CD4-positive, alpha-beta T cell (primary cell): ENCODE results near the gene PTPRM. TPM values are rescaled to one million over a fixed set of nuclear protein-coding genes. Genes with fewer than 3 reads are reported as not detected.

Experiments
- ATAC-seq: fragments of 200-7000 bp; cut with Tn5 transposase; one replicate; pipeline ENCODE4 v1.10.0; 2022; ENCODE audit warnings: mild to moderate bottlenecking; ENCODE audit not compliant: poor library complexity
- CTCF ChIA-PET: fragments of 350-600 bp; sonication (Branson Sonifier 250); formaldehyde crosslinking; loops from one replicate; lab custom pipeline; 2021; ENCODE audit warnings: antibody characterized with exemption, inconsistent platforms; lab: Charles Lee
- POLR2A ChIA-PET: fragments of 350-600 bp; sonication (Branson Sonifier 250); formaldehyde crosslinking; loops from one replicate; lab custom pipeline; 2021; ENCODE audit warnings: antibody characterized with exemption, inconsistent platforms; lab: Charles Lee
- DNase-seq, 14 experiments: peaks; one replicate each; pipeline ENCODE4 v3.0.0-alpha.2; 2013 to 2020; ENCODE audit warnings: mixed read lengths in 2 of 14
- H3K27ac ChIP-seq, 2 donors: one replicate each; pipeline versions ENCODE4 v1.5.1 to v1.7.0; 2013; ENCODE audit warnings: low read length in 2 of 2, low read depth in 1 of 2, mild to moderate bottlenecking in 1 of 2
- H3K27me3 ChIP-seq, 2 experiments: 1 replicate in 1 of 2; 2 replicates in 1 of 2; pipeline versions ENCODE4 v1.6.1 to v1.7.0; 2013; ENCODE audit warnings: low read length in 2 of 2, control low read depth in 1 of 2, mild to moderate bottlenecking in 1 of 2, moderate library complexity in 1 of 2; ENCODE audit not compliant: insufficient read depth in 2 of 2, control insufficient read depth in 1 of 2
- H3K36me3 ChIP-seq: one replicate; pipeline ENCODE4 v1.6.1; 2013; ENCODE audit warnings: low read length, control low read depth; ENCODE audit not compliant: insufficient read depth
- H3K4me1 ChIP-seq: one replicate; pipeline ENCODE4 v1.6.1; 2013; ENCODE audit warnings: low read length, control low read depth; ENCODE audit not compliant: insufficient read depth
- H3K4me3 ChIP-seq: one replicate; pipeline ENCODE4 v1.5.1; 2013; ENCODE audit warnings: mild to moderate bottlenecking, low read length, moderate library complexity
- H3K9me3 ChIP-seq, 2 experiments: 1 replicate in 1 of 2; 2 replicates in 1 of 2; pipeline versions ENCODE4 v1.6.1 to v1.7.0; 2013; ENCODE audit warnings: low read length in 2 of 2, mild to moderate bottlenecking in 2 of 2, control low read depth in 1 of 2, moderate library complexity in 1 of 2; ENCODE audit not compliant: control insufficient read depth in 1 of 2, insufficient read depth in 1 of 2
- H3K27ac Mint-ChIP-seq: one replicate; pipeline ENCODE4 v1.8.0; 2020; ENCODE audit warnings: mixed read lengths
- H3K27me3 Mint-ChIP-seq: one replicate; pipeline ENCODE4 v1.8.0; 2021; ENCODE audit warnings: mixed read lengths
- H3K36me3 Mint-ChIP-seq: one replicate; pipeline ENCODE4 v1.8.0; 2021; ENCODE audit warnings: low read depth, mixed read lengths
- H3K4me1 Mint-ChIP-seq: one replicate; pipeline ENCODE4 v1.8.0; 2021; ENCODE audit warnings: low read depth, mixed read lengths
- H3K4me3 Mint-ChIP-seq: one replicate; pipeline ENCODE4 v1.8.0; 2020; ENCODE audit warnings: mild to moderate bottlenecking, mixed read lengths
- H3K9me3 Mint-ChIP-seq: one replicate; pipeline ENCODE4 v1.8.0; 2020; ENCODE audit warnings: mixed read lengths
- intact Hi-C, 2 experiments: fragments of 100-400 bp; cut with DNase I in 1 of 2; cut with micrococcal nuclease in 1 of 2; formaldehyde crosslinking; loops; one replicate each; pipeline versions ENCODE4 v1.15.1 to v1.9.0; 2023 to 2025; cut with DNase I, micrococcal nuclease
- total RNA-seq, 174 experiments: library from RNA in 2 of 174; stranded (reverse) in 2 of 174; gene quantifications; one replicate each; pipeline ENCODE4 v1.2.3 and lab custom pipeline; 2021 to 2026
- TF ChIP-seq, protein P1 (sequence below): fragments of 200-600 bp; IDR thresholded peaks from one replicate; pipeline ENCODE4 v1.8.0; 2022; ENCODE audit warnings: antibody characterized with exemption, mild to moderate bottlenecking

Gene PTPRM
- total RNA-seq, 2 experiments from 2014 or later = 21.7 to 21.9 TPM

DNA sequence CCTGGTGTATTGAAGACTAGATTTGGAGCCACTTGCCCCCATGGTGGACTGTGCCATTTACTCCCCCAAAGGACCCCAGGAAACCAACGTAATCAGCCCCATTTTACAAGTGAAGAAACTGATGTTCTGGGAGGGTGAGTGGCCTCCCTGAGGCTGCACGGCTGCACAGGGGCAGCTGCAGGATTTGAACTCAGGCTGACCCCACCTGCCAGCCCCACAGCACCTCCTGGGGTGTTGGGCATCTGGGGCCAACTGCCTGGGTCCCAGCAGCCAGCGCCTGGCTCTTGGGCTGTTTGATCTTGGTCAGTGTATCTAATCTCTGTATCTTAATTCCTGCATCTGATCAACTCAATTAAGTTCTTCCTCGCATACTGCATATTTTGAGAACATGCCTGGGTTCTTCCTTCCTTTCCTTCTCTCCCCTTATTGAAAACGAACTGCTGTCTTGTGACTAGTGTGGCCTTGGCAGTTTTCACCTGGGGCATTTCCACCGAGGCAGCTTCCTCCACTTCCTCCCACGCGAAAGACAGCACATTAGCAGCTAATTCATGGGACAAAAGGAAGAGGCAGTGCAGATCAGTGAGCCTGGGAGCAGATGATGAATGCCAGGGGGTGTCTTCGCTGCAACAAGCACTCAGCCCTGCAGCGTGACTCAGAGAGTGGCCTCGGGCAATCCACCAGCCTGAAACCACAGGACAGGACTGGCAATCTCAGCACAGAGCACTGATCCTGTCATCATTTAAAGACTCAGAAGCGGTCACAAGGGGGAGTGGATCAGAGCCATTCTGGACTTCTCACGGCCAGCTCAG is 858.0 kb downstream of the PTPRM start:
- ChIA-PET POLR2A (no interaction called here), CTCF (no interaction called here)
- TF ChIP-seq, protein P1, sequence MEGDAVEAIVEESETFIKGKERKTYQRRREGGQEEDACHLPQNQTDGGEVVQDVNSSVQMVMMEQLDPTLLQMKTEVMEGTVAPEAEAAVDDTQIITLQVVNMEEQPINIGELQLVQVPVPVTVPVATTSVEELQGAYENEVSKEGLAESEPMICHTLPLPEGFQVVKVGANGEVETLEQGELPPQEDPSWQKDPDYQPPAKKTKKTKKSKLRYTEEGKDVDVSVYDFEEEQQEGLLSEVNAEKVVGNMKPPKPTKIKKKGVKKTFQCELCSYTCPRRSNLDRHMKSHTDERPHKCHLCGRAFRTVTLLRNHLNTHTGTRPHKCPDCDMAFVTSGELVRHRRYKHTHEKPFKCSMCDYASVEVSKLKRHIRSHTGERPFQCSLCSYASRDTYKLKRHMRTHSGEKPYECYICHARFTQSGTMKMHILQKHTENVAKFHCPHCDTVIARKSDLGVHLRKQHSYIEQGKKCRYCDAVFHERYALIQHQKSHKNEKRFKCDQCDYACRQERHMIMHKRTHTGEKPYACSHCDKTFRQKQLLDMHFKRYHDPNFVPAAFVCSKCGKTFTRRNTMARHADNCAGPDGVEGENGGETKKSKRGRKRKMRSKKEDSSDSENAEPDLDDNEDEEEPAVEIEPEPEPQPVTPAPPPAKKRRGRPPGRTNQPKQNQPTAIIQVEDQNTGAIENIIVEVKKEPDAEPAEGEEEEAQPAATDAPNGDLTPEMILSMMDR = no peak
- Histone ChIP-seq H3K27ac (no peak overlapping the region), H3K4me3 (no peak overlapping the region), H3K27me3 (no peaks in the 10 kb centered on the region), H3K4me1 (no peaks in the 10 kb centered on the region), H3K36me3 (no peaks in the 10 kb centered on the region), H3K9me3 (peaks cover 0 to 12% of the 10 kb centered on the region in 2 experiments)
- H3K9me3 Mint-ChIP-seq = no peaks in the 10 kb centered on the region
- no peaks in the 10 kb centered on the region for H3K27me3 Mint-ChIP-seq
- no peak overlapping the region for H3K27ac Mint-ChIP-seq
- H3K4me3 Mint-ChIP-seq = no peak overlapping the region
- H3K36me3 Mint-ChIP-seq = no peaks in the 10 kb centered on the region
- ATAC-seq = no peak
- no peak for DNase-seq
- intact Hi-C loops = no loop called here
- H3K4me1 Mint-ChIP-seq = no peaks in the 10 kb centered on the region

DNA sequence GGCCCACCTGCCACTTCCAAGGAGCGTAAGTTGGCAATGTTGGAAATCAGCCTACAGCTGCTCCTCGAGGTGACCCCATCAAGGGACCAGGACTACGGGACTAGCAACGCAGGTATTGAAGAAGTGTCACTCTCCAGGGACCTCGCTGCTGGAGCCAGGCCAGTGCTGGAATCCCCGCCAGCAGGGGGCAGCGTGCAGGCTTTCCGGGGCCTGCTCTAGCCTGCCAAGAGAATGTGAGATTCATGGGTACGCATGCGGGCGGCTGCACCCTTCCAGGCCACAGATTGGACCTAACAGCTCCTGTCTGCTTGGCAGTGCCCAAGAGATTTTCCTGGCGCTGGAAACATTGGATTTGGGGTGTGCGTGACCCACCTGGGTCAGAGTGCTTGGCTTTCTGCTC is 859.3 kb downstream of the PTPRM start:
- Mint-ChIP-seq H3K27ac (no peak overlapping the region), H3K4me3 (no peak overlapping the region), H3K9me3 (no peaks in the 10 kb centered on the region), H3K4me1 (no peaks in the 10 kb centered on the region), H3K27me3 (no peaks in the 10 kb centered on the region), H3K36me3 (no peaks in the 10 kb centered on the region)
- no peaks in the 10 kb centered on the region for H3K36me3 ChIP-seq
- POLR2A ChIA-PET = no interaction called here
- CTCF ChIA-PET = no interaction called here
- TF ChIP-seq, protein P1 = no peak
- no peak for ATAC-seq
- H3K9me3 ChIP-seq = peaks cover 0 to 12% of the 10 kb centered on the region in 2 experiments
- no peak overlapping the region for H3K4me3 ChIP-seq
- no peaks in the 10 kb centered on the region for H3K27me3 ChIP-seq
- peak in 2 of 14 experiments; percentile 7 to 14 for DNase-seq
- H3K27ac ChIP-seq = no peak overlapping the region
- intact Hi-C loops = no loop called here
- no peaks in the 10 kb centered on the region for H3K4me1 ChIP-seq

DNA sequence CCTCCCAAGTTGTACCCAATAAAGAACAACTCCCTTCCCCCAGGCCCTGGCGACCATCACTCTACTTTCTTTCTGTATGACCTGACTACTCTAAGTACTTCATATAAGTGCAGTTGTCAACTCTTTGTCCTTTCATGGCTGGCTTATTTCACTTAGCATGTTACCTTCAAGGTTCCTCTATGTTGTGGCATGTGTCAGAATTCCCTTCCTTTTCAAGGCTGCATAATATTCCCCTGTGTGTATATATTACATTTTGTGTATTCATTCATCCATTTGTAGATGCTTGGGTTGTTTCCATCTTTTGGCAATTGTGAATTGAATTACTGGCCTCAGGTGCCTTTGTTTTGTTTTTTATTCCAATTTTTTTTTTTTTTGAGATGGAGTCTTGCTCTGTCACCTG is 860.2 kb downstream of the PTPRM start:
- H3K27me3 ChIP-seq = no peaks in the 10 kb centered on the region
- TF ChIP-seq, protein P1 = no peak
- ATAC-seq (no peak), DNase-seq (no peak)
- intact Hi-C loops = no loop called here
- Mint-ChIP-seq H3K9me3 (no peaks in the 10 kb centered on the region), H3K27me3 (no peaks in the 10 kb centered on the region), H3K27ac (no peak overlapping the region), H3K4me1 (no peaks in the 10 kb centered on the region), H3K4me3 (no peak overlapping the region), H3K36me3 (no peaks in the 10 kb centered on the region)
- ChIA-PET POLR2A (no interaction called here), CTCF (no interaction called here)
- no peaks in the 10 kb centered on the region for H3K36me3 ChIP-seq
- H3K4me3 ChIP-seq = no peak overlapping the region
- no peaks in the 10 kb centered on the region for H3K4me1 ChIP-seq
- H3K9me3 ChIP-seq = peaks cover 0 to 9% of the 10 kb centered on the region in 2 experiments
- no peak overlapping the region for H3K27ac ChIP-seq
